GM04504 (cell line): ENCODE measurements around the gene ATP6V0D1.
A peak's percentile ranks its signal among the peaks of the same experiment; 100 is the strongest.
"Not testable (repeated sequence)": the region's sequence is repeated elsewhere in the genome, so short reads cannot be mapped to it uniquely, and the experiment has no call there.

Experiments used
- DNase-seq: peaks from one replicate; pipeline ENCODE4 v3.0.0-alpha.2; 2012; ENCODE audit warnings: low read depth

ATP6V0D1 gene

DNA sequence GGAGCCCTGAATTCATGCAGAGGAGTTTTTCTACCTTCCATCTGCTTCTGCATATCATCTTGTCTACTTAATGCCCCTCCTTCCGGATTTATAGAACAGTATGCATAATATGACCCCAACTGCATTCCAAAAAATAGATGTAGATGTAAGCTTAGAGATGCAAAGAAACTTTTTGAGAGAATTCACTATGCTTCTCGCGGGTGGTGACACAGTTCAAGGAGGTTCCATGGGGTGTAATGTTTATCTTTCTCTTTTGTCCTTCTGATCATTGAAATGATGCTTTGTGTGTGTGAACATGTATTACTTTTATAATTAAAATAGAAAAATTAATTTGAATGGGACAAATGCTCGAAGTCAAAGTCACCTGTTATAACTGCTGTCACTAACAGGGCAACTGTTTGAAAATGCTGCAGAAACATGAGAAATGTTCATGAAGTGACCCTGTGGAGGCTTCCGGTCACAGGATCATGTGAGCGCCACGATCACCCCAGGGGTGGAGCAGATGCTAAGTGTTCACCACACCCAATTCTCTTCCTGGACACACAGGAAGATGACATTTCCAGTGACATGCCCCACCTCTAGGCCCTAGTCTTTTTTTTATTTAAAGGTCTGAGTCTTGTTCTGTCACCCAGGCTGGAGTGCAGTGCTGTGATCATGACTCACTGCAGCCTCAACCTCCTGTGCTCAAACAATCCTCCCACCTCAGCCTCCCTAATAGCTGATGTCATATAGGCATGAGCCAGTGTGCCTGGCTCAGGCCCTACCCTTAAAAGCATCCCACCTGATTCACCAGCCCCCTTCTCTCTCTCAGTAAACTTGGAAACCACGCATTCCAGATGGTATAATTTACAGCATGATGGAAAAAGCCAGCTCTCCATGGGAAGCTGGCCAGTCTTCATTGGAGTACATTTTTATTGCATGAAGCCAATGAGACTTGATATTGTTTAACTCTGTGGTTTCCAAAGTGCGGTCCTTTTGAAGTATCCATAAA is 23.4 kb upstream of the ATP6V0D1 start:
- DNase-seq, result no peak

DNA sequence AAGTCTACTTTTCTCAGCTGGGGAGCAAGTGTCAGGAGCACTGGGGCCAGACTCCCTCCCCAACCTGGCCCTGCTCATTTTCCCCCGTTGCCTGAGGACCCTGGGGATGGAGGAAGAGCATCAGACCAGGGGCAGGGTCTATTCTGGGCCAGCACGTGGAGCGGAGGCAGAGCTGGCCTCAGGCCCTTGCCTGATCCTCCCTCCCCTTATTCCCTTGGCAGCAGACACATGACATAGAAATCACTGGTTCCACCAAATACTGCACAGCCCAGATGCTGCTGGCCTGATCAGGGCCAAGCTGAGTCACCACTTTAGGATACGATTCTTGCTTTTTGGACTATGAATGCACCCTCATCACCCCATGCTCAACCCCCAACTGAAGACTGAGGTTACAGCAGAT is 18.1 kb upstream of the ATP6V0D1 start:
- no peak for DNase-seq

DNA sequence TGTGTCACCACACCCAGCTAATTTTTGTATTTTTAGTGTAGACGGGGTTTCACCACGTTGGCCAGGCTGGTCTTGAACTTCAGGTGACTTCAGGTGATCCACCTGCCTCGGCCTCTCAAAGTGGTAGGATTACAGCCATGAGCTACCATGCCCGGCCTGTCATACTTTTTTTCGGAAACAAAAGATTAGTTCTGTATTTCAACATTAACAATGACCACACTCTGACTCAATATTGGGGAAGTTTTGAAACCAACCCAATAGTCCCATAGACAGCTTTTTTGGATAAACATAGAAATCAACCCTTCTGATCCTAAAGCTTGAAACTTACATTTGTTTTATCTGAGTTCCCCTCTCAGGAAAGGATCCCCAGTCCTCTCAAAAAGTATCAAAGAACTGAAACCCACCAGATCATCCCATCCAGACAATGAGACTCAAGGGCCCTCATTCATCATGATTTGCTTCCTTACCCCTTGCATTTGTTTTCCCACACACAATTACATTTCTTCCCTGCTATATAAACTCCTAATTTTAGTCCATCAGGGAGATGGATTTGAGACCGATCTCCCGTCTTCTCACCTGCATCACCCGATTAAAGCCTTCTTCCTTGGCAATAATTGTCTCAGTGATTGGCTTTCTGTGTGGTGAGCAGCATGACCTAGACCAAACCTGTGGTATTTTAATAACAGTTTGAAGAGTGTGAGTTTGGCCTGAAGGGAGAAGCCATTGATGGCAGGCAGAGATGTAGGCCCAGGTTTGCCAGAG is 9.6 kb upstream of the ATP6V0D1 start:
- DNase-seq, result no peak

DNA sequence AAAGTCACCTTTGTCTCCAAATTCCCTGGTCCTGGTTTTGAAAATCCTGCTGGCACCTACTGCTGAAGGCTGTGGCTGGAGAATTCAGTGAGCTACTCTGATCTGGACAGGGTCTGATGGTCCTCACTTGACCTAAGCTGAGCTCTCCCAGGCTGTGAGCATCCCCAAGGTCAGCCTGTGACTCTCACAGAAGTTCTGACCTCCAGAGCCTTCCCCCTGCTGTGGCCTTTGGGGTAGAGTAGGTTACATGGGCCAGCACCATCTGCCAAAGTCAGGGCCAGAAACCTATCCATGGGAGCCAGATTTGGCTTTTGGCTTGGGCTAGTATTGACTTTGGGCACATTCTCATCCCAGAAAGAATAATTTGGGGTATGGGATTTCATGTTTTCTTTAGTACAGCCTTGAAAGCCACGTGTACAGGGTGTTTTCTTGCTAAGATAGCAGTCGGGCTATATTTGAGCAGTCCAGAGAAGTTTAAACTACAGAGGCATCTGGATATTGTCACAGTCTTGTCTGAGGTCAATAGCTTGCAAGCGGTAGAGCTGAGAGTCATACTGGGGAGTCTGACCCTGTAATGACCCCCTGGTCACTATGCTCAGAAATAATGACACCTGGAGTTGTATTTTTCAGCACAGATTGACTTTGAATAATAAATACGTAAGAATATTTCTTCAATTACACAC is 8.6 kb upstream of the ATP6V0D1 start:
- no peak for DNase-seq

DNA sequence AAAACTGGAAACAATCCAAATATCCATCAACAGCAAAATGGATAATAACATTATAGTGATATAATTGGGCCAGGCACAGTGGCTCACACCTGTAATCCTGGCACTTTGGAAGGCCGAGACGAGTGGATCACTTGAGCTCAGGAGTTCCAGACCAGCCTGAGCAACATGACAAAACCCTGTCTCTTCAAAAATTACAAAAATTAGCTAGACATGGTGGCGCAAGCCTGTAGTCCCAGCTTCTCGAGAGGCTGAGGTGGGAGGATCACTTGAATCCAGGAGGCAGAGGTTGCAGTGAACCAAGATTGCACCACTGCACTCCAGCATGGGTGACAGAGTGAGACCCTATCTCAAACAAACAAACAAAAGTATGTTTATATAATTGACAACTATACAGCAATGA is 6.6 kb upstream of the ATP6V0D1 start:
- DNase-seq, result not testable (repeated sequence)

DNA sequence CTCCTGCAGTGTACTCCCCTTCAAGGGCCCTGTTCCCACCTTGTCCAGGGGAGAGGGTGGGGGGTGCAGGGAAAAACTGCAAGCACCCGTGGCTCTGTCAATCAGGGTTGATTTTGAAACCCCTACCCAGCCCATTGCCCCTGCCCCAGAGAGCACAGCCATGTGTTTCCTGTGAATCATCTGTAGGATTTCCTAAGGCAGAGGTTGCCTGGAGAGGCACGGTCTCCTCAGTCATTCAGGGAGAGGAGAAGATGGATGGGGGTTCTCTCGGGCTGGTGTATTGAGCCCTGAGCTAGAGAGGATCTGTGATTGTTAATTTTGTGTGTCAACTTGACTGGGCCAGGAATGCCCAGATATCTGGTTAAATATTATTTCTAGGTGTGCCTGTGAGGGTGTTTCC is 5.8 kb upstream of the ATP6V0D1 start:
- DNase-seq, result no peak

DNA sequence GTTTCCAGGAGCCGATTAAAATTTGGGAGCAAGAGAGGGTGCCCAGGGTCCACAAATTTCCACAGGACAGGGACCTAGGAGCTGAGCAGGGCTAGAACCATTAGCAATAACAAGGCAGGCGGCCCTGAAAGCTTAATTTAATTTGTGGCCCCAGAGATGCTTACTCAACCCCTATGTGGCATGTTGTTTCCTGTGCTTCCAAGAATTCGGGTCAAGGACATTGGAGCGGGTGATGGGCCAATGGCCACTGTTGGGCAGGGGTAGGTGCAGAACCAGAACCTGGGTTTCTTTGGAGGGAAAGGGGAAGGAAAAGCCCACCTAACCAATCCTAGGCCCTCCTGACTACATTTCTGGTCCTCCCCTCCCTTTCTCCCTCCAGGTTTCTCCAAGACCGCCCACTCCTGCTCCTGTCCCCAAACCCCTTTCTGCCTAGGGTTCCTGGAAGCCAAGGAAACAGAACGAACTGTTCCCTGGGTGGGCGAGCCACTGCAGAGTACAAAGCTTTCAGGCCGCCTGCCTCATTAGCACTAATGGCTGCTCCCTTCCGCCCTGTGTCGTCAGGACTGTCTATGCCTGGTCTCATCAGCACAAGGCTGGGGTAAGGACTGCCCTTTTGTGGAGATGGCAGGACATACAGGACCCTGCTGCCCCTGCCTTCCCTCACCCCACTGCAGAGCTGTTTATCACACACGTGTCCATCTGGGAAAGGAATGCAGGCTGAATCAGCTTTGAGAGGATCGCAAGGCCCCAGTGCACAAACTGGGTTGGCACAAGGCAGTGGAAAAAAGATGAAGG is 3.0 kb upstream of the ATP6V0D1 start:
- no peak for DNase-seq

DNA sequence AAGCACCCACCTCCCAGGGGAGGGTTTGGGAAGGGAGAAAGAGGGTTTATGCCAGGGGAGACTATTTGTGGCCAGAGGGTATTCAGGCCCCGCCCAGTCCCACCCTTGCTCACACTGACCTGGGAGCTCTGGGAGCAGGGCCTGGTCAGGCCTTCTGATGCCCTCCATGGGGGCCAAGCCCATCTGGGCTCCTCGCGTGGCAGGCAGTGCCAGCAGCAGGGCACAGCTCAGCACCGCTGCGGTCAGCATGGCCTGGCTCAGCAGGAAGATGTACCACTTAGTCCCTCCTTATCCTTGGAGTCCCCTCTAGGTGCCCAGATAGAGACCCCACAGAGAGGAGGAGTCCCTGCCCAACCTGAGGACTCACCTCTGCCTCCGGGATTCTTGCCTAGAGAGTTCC is 2.2 kb upstream of the ATP6V0D1 start, which contains the start of gene AGRP:
AGRP (minus strand) TSS at position 398 of the 400 bp plus-strand sequence; CDS start at position 249, 149 bp downstream.
- no peak for DNase-seq

DNA sequence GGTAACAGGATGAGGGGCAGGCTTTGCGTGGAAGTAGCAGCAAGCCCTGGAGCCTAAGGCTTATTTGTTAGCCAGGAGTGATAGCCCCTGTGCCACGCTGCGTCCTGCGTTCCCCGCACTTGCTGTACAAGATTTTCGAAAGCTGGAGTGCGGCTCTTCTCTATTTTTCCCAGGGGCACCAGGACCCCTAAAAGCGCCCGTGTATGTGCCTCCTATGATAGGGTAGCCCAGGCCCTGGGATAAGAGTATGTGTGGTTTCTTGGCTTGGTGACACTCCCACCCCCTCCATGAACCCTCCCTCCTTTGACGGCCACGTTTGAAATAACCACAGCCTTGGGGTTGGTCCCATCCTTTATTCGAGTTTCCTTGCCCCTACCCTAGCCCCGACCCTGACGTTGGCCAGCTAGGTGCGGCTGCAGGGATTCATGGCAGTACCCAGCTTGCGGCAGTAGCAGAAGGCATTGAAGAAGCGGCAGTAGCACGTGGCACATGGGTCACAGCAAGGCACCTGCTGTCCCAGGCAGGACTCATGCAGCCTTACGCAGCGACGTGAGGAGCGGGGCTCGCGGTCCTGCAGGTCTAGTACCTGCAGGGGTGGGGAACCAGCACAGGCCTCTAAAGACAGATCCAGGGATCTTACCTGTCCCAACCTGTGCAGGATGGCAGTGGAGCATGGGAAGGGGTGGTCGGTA is 1.4 kb upstream of the ATP6V0D1 start:
- DNase-seq, result no peak

DNA sequence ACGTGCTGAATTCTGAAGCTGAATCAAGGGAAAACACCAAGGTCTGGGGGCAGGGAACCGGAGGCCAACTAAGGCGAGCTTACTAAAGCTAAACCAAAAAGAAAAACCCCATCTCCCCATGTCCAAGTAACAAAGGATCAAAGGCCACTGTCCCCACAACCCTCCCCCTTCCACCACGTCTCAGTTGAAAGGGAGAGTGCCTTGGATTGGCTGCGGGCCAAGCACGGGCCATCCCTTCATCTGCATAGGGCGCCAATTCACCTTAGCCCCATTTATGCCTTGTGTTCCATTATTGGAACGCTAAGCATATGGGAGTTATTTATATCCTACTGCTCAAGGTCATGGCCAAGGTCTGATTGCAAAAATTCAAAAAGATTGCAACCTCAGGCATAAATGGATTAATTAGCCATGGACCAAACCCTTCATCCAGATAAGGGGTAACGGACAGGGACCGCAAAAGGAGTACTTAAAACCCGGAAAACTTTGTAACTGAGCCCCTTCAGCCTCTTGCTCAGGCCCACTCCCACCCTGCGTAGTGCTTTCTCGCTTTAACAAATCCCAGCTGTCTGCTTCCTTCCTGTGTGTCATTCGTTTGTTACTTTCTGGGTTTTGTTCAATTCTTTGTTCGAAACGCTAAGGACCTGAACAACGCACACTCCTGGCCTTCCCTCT is 740 bp upstream of the ATP6V0D1 start:
- no peak for DNase-seq

DNA sequence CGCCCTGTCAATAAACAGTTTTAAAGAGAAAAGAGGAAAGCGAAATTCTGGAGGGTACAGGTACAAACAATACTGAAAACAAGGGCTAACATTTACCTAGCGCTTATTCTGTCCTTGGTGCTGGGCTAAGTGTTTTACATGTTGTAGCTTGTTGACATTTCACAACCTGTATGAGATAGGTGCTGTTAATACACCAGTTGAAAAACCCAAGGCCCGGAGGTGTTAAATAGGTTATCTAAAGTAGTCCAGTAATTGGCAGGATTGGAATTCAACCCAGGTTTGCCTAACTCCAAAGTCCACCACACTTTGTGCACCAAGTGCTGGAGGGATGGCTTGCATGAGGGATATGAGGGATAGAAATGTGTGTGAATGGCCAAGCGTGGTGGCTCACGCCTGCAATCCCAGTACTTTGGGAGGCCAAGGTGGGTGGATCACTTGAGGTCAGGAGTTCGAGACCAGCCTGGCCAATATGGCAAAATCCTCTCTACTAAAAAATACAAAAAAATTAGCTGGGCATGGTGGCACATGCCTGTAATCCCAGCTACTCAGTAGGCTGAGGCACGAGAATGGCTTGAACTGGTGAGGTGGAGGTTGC is 2.9 kb downstream of the ATP6V0D1 start:
- DNase-seq, result no peak

DNA sequence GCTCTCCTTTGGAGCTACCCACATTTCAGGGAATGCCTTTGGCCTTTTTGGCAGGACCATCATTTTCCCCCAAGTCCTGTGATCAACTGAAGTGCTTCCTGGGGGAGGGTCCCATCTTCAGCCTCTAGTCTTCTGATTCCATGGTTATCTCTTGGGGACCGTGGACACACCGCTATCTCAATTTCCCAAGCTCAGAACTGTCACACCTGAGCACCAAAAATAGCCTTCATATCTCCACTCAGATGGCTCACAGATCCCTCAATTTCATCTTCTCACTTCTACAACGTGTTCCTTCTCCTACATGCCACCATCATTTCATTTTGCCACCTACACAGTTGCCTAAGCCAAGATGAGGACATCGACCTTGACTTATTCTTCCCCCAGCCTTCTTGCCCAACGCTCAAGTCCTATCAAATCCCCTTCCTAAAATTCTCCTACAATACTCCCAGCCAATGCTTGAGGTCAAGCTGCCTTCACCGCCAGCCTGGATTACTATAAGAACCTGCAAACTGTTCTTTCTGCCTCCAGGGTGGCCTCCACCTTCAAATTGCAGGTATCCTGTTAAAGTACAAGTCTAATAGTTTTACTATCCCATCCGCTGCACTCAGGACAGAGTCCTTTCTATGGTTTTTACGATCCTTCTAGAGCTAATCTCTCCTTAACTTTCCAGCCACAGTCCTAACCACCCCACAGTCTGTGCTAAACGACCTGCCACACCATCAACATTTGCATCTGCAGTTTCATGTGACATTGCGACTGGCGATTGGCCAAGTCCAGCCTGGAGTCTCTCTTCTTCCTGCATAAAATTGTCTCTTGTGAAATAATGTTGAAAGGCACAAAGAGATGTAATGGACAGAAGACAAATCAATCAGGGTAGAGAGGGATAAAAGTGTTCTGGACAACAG is 6.2 kb downstream of the ATP6V0D1 start:
- no peak for DNase-seq

DNA sequence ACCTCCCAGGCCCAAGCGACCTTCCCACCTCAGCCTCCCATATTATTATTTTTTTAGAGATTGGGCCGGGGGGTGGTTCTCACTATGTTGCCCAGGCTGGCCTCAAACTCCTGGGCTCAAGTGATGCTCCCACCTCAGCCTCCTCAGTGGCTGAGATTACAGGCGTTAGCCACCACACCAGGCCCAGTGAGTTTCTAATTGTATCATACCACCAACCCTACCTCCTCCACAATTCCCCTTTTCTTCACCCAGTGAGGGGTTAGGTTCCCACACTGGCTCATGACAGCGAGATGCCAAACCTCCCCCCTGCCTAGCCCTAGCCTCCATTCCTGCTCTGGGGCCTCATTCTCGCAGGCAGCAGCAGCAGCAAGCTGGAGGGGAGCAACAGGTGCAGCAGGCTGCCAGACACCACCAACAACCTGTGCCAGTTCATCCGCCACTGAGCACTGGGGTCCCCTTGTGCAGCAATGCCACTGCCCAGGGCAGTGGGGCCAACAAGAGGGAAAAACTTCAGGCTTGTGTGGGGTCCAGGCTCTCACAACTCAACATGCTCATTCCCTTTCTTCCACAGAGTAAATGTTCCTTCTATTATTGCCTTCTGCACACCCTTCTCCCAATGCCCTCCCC is 9.1 kb downstream of the ATP6V0D1 start:
- no peak for DNase-seq

DNA sequence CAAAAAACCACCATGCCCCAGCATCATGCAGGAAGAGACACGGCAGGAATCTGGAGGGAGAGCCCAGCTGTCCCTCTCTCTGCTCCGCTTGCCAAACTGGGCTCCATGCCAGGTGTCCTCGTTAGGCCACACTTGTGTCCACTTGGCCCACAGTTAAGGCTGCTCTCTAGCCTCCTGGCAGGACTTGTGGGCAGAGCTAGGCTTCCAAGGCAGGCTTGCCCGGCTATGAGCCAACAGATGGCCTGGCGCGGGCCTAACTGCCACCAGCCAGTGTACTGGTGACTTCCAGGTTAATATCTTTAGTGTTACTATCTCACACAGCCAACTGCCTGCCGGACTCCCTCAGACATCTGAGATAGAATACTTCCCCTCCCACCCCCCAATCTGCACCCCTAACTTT is 10.6 kb downstream of the ATP6V0D1 start:
- peak; percentile 33 for DNase-seq

DNA sequence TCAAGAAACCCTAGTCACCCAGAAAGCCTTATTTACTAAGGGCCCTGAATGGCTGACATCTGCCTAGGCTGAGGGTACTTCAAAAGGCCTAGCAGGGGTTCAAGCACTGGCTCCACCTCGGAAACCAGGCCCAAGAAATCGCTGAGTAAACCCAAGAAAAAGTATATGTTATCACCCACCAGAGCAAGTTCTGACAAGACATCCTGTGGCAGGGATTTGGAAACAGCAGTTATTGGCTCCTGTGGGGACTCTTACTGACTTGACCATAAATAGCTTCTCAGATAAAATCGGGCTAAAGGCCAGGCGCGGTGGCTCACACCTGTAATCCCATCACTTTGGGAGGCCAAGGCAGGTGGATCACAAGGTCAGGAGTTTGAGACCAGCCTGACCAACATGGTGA is 12.2 kb downstream of the ATP6V0D1 start:
- no peak for DNase-seq

DNA sequence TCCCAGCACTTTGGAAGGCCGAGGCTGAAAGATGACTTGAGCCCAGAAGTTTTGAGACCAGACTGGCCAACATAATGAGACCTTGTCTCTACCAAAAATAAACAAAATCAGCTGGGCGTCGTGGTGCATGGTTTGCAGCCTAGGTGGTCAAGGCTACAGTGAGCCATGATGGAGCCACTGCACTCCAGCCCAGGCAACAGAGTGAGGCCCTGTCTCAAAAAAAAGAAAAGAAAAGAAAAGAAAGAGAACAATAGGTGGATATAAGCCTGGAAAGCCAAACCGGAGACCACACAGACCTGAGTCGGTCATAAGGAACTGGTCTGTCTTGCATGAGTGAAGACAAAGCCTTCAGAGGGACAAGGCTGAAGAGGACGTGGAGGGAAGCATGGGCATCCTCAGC is 14.4 kb downstream of the ATP6V0D1 start:
- DNase-seq, result no peak

DNA sequence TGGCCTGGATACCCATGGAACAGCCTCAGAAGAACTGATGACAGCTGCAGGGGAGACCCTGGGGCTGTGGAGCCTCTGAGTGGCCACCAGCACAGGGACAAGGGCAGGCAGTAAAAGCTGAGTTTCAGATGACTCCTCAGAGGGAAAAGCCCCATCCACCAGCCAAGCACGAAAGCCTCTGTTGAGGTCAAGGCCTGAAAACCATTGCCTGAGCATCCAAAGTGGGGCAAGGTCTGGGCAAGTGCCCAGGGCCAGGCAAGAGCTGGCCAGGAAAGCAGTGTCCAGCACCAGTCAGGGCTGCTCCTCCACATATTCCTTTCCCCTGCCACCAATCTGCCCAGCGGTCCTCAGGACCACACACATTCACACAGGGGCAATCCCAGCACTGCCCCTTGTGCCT is 16.4 kb downstream of the ATP6V0D1 start:
- DNase-seq, result no peak

DNA sequence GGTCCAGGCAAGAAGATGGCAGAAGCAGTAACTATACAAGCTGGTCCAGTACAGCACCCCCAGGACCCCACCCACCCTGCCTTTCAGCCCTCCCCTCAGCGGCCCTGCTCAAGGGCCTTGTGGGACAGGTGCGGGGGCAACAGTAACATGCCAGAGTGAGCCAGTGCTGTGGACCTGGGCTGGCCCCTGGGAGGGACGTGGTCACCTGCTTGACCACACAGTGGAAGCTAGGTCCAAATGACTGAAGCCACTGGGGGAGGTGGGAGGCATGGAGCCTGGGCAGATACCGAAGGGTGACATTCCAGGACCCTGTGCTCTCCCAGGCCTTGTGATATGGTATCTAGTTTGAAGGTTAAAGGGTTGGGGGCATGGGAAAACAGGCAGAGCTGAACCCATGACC is 17.3 kb downstream of the ATP6V0D1 start:
- no peak for DNase-seq

DNA sequence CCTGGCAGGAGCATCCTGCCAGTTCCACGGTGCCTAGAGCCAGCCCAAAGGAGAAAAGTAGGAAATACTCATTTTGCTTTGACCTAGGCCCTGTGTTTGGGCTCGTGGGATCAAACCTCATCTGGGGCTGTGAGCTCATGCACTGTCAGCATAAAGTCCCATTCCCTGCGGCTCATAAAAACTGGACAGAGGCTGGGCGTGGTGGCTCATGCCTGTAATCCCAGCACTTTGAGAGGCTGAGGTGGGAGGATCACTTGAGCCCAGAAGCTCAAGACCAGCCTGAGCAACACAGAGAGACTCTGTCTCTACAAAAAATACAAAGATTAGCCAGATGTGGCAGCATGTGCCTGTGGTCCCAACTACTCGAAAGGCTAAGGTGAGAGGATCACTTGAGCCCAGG is 17.9 kb downstream of the ATP6V0D1 start:
- no peak for DNase-seq
